ENCODE data around the gene FAM234B. TPM values are rescaled to one million over a fixed set of nuclear protein-coding genes. Genes with fewer than 3 reads are reported as not detected.

The FAM234B gene
- total RNA-seq, 1 experiment from 2014 or later = 2.9 TPM

- no peak for DNase-seq (ENCODE audit: low read depth)
Measured at GRCh38 chr12:13091832-13092231, 47.7 kb downstream of the FAM234B start.

- no peak for DNase-seq (ENCODE audit: low read depth)
Measured at GRCh38 chr12:13093191-13093847, 49.1 kb downstream of the FAM234B start.

GRCh38 chr12:13093848-13094220 lies 49.7 kb downstream of the FAM234B start:
- DNase-seq (ENCODE audit: low read depth) = no peak

DNA sequence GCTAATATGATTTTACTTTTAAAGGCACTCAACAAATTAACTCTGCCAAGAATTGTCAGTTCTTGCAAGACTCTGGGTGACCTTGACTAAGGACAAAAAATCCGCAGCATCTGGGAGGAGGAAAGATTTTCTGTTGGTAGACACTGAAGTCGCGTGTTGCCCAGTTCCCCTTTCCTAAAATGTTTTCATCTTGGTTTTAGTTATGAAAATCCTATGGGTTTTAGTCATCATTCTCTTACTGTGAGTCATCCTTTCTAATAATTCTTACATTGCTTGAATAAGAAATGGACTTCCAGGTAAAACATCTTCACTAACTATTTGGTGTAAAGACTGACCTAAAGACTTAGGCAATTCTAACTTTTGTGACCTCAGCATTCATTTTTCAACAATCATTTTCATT lies 50.2 kb downstream of the FAM234B start:
- DNase-seq (ENCODE audit: low read depth) = peak; percentile 24

- DNase-seq (ENCODE audit: low read depth) = no peak
Measured at GRCh38 chr12:13095266-13095995, 51.2 kb downstream of the FAM234B start.

DNA sequence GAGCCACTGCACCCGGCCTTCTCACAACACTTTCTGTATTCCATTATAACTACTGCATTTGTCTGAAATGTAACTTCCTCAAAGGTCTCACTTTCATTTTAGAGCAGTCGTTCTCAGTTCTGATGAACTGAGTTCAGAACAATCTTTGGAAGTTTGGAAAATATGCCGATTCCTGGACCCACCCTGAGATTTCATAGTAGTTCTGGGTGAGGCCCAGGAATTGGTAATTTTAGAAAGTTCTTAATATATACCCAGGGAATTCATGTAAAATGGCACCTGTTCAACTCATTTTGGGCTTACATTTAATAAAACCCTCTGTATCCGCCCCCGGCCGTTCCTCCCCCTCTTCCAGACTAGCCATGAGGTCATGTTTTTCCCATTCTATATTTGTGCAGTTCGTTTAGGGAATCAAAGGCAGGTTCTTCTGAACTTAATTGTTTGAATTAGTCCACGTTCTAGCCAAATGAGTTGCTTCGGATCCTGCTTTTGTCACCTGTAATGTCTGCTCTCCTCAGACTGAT lies 53.4 kb downstream of the FAM234B start:
- peak; percentile 18 for DNase-seq (ENCODE audit: low read depth)

GRCh38 chr12:13099066-13099843 lies 55.1 kb downstream of the FAM234B start:
- DNase-seq (ENCODE audit: low read depth) = peak; percentile 24

DNA sequence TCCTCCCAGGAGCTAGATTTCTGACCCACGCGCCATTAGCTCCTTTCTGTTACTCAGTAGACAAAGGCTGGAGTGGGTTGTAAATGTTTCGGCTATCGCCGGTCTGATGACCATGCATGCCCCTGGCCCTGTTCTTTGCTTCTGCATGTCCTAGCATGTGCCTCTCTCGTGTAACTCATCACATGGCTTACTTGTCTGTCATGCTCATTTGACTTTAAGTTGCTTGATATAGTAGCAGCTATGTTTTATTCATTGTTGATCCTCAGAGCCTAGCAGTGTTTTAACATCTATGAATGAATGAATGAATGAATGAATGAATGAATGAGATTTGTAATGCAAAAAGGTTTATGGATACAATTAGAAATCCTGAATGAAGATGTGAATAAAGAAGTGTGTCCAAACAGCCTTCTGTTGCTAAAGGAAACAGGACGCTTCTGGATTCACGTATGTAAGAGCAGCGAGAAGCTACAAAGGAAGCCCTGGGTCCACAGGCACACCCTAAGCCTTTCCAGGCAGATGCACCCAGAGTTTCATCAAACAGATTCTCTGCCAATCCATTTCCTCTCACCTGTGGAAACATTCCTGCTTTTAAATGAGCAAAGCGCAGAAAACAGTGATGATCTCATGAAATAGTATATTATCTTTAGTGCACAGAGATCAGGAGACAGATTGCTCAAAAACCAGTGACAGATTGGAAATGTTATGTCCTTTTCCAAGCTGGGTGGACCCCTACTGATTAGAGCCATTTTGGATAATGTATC lies 55.8 kb downstream of the FAM234B start:
- DNase-seq (ENCODE audit: low read depth) = no peak

DNA sequence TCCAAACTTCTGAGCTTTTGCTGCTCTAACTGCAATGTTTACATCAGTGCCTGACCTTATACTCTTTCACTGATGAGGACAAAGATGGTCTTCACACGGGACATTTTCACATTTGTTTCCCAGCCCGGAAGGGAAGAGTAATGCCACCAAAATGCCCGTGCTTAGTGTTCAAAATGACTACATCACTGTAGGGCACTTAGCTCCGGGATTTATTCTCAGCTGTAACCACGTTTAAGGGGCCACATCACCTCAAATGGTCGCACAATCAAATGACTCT lies 56.4 kb downstream of the FAM234B start:
- DNase-seq (ENCODE audit: low read depth) = no peak

- DNase-seq (ENCODE audit: low read depth) = peak; percentile 94
Measured at GRCh38 chr12:13100882-13101769, 56.9 kb downstream of the FAM234B start.

DNA sequence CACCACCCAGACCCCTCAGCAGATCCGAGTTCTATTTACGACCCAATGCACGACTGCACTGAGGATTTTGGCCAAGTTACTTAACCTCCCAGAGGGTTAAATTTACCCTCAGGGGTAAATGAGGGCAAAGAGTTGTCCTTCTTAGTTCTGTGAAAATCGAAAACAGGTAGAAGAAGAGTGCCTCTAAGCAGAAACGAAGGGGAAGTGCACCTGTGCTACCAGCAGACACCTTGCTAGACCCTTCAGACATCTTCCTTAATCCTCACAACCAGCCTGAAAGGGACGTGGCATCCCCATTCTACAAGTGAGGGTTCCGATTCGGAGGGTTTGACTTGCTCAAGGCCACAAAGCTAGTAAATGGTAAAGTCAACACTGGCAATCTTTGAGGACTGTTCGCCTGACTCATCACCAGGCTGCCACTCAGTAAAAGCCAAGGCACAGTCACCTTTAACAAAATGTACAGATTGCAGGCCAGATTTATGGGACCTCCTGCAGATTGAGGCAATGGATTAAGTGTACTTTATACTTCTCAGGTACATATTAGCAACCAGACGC lies 57.7 kb downstream of the FAM234B start:
- peak; percentile 64 for DNase-seq (ENCODE audit: low read depth)

DNA sequence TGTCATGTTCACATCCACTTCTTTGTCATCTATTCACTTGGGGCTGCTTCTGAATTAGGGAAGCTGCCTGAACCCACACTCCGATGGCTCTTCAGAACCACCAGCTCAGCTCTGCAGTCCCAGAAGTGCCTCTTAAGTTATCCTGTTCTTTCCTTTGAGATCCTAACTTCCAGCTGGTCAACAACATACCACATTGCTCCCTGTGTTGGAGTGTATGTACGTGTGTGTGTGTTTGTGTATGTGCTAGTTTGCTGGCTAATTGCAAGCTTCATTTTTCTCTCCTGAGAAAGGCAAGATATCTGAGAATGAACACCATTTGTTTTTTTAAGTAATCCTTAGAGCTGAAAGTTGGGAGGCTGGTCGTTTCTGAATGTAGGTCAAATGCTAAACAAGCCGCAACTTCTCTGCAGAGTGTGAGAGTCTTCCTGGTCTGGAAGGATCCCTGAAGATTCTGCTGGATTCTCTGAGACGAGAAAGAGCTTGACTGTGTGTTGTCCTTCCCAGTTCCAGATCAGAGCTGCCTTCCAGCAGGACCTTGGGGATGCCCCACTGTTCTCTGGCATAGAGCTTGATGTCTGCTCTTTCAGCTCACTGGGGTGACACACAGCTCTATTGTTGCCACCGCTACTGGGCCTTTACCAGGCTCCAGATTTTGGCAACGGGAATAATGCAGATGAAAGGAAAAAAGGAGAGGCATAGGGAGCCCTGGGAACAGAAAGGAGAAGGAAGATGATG lies 58.4 kb downstream of the FAM234B start:
- no peak for DNase-seq (ENCODE audit: low read depth)

DNA sequence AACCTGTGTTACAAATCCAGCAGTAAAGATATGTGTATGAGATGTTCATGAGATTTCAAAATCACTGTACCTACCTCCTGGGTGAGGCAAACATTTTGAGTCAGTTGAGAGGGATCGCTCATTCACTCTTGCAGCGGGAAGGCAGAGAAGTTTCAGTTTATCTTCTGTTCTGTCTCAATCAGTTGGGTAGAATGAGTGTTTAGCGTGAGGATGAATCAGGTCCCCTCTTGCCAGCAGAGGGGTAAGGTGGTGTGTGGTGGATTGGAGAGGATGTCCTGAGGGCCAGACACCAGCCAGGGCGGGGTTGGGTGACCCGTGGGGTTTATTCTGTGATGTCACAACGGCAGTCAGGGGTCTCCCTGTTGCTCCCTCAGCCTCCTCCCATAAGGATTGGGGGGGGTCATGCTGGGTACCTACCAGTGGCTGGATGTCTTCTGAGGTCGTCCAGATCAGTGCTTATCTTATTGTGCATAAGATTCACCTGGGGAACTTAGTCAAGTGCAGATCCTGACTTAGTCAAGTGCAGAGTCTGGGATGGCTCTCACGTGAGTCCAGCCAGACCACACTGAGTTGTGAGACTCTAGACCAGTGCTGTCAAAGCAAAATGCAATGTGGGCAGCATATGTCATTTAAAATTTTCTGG lies 59.3 kb downstream of the FAM234B start, which contains the start of gene GSG1:
Gene GSG1, minus strand, starts transcription at position 277 of the 643 bp plus-strand sequence. Its CDS starts 155 bp downstream, at position 122.
- DNase-seq (ENCODE audit: low read depth) = no peak

DNA sequence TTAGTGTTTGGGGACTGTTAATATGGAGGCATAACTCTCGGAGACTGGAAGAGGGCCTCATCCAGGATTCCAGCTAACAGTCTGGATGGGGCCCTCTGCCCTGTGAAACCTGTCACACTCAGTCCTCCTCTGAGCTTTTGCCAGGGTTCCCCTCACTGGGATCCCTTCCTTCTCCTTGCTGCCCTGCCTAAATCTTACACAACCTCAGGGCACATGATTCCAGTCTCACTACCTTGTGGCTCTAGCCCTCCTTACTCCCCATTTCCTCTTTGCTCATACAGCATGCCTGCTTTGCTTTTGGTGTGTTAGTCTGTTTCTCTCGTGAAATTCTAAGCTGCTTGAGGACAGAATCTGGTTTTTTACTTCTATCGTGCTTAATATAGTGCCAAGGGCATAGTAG lies 60.2 kb downstream of the FAM234B start:
- no peak for DNase-seq (ENCODE audit: low read depth)

DNA sequence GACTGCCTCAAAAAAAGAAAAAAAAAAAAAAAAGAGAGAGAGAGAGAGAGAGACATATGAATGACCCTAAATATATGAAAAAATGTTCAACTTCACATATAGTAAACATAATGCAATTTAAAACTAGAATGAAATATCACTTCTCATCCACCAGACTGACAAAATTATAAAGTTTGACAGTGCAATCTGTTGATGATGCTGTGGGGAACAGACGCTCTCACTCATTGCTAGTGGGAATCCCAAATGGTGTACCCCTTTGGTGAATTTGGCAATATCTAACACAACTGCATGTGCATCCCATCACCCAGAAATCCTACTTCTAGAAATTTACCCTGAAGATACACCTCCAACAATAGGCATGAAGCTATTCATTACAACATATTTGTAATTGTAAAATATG lies 61.6 kb downstream of the FAM234B start:
- DNase-seq (ENCODE audit: low read depth) = no peak

DNA sequence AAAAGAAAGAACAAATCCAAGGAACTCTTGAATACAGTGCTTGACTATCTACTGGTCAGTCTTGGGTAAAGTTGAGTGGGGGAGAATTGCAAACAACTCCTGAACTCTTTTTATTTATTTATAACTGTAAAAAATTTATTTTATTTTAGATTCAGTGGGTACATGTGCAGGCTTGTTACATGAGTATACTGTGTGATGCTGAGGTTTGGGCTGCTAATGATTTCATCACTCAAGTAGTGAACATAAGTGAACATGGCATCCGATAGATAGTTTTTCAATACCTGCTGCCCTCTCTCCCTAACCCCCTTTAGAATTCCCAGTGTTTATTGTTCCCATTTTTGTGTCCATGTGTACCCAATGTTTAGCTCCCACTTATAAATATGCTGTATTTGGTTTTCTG lies 62.5 kb downstream of the FAM234B start:
- no peak for DNase-seq (ENCODE audit: low read depth)

DNA sequence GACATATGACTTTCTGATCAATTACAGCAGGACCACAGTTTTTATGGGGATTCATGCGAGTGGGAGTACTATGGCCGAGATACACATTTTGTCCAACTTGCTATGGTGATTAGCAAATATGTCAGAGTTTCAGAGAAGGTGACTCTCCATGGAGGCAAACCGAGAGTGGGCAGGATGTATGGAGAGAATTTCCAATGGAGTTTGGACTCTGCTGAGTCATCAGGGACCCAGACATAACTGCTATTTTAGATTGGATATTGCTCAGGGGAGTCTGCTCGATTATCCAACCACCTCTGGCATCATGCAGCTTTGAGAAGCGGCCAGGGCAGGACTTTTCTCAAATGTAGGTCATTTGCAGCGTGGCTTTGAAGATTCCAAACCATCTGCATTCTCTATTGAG lies 68.8 kb downstream of the FAM234B start:
- no peak for DNase-seq (ENCODE audit: low read depth)

DNA sequence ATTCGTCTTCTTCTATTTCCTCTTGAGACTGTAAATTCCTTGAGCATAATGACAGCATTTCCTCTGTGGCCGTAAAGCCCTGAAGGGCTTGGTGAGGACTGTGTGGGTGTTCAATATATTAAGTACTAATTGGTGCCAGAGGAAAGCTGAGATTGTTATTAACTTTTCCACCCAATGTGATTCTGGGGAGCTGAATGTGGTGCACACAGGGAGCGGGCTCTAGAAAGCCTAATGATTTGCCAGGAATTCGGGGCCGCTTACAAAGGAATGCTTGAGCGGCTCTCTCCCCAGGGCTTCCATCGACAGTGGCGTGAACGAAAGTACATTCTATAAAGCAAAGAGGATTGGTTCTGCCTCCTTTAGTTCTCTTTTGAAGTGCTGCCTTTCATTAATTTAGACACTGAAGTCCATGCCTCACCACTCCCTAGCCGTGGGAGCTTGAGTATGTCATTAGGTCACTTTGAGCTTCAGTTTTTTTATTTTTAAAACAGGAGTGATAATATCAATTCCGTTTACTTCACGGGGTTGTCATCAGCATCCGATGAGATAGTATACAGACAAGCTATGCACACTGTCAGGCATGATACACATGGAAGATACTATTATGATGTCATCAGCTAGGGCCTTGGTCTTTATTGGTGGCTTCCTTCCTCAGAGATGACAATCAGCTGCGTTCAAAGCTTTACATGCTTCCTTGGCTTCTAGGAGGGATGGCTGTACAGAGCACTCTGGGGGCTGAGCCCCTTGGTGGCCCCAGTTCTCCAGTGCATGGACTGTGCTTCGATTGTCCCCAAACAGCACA lies 70.3 kb downstream of the FAM234B start:
- DNase-seq (ENCODE audit: low read depth) = peak; percentile 40
